ENCODE measurements around the gene BMP2K.
"Not testable (repeated sequence)": the region's sequence is repeated elsewhere in the genome, so short reads cannot be mapped to it uniquely, and the experiment has no call there.

BMP2K gene

GRCh38 chr4:78797777-78798284, 21.7 kb downstream of the BMP2K start:
- H3K36me3 Mint-ChIP-seq, result no peaks in the 10 kb centered on the region
- H3K4me3 Mint-ChIP-seq, result no peak overlapping the region
- ATAC-seq (no peak), DNase-seq (ENCODE audit: low spot score in 2 of 2) (no peak)
- no peak overlapping the region for H3K27ac Mint-ChIP-seq
- H3K4me1 Mint-ChIP-seq, result no peaks in the 10 kb centered on the region
- H3K9me3 Mint-ChIP-seq, result no peaks in the 10 kb centered on the region

DNA sequence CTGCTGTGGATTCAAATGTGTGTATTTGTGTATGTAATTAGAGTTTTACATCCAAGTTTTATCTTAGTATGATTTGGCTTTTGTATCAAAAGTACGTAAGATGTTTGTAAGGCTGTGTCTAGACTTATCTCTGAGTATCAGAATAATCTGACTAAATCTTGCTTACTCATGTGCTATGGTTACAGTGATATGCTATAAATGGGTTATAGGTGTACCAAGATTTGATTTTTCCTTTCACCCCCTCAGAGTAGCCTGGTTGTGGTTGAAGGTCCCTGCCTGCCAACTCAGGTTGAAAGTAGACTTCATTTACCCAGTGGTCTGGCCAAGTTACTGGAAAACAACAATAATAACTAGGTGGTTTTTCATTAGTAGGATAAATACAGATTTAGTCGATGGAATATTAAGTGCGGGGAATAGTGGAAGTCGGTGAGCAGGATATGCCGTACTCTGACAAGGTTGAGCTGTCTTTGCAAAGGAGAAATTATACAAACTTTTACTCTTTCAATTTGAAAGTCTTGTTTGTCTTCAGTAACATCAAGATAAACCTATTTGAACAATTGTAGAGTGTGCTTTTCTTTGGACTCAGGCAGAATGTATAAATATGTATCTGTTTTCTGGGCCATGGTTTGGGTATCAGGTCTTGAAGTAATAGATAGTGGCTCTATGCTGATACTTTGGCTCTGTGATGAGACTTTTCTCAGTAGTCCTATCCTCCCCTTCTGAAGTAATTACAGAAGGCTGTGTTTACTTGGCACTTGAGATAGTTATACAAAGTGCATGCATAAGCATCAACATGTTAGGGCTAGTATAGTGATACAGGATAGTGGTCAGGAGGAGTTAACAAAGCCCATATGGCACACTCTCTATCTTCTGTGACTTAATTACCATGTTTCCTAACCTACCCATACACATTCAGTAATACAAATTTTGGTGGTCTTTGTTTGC, 23.7 kb downstream of the BMP2K start:
- peak; percentile 51 for ATAC-seq
- no peak overlapping the region for H3K4me3 Mint-ChIP-seq
- no peaks in the 10 kb centered on the region for H3K4me1 Mint-ChIP-seq
- H3K27ac Mint-ChIP-seq, result no peak overlapping the region
- no peak for DNase-seq (ENCODE audit: low spot score in 2 of 2)
- H3K9me3 Mint-ChIP-seq, result no peaks in the 10 kb centered on the region
- H3K36me3 Mint-ChIP-seq, result no peaks in the 10 kb centered on the region

GRCh38 chr4:78800965-78801364, 24.8 kb downstream of the BMP2K start:
- no peaks in the 10 kb centered on the region for H3K9me3 Mint-ChIP-seq
- ATAC-seq (no peak), DNase-seq (ENCODE audit: low spot score in 2 of 2) (no peak)
- H3K27ac Mint-ChIP-seq, result no peak overlapping the region
- no peaks in the 10 kb centered on the region for H3K36me3 Mint-ChIP-seq
- H3K4me3 Mint-ChIP-seq, result no peak overlapping the region
- H3K4me1 Mint-ChIP-seq, result no peaks in the 10 kb centered on the region

DNA sequence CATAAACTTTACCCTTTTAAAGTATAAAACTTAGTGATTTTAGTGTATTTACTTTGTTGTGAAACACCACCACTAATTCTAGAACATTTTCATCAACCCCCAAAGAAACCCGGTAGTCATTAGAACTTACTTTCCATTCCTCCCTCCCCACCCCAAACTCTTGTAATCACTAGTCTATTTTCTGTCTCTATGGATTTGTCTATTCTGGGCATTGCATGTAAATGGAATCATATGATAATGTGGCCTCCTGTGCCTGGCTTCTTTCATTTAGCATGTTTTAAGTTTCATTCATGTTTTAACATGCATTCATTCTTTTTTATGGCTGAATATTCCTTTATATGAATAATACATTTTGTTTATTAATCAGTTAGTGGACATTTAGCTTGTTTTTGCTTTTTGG, 27.8 kb downstream of the BMP2K start:
- Mint-ChIP-seq H3K9me3 (no peaks in the 10 kb centered on the region), H3K4me1 (no peaks in the 10 kb centered on the region), H3K36me3 (no peaks in the 10 kb centered on the region), H3K4me3 (no peak overlapping the region), H3K27ac (no peak overlapping the region)
- ATAC-seq (no peak), DNase-seq (ENCODE audit: low spot score in 2 of 2) (no peak)

DNA sequence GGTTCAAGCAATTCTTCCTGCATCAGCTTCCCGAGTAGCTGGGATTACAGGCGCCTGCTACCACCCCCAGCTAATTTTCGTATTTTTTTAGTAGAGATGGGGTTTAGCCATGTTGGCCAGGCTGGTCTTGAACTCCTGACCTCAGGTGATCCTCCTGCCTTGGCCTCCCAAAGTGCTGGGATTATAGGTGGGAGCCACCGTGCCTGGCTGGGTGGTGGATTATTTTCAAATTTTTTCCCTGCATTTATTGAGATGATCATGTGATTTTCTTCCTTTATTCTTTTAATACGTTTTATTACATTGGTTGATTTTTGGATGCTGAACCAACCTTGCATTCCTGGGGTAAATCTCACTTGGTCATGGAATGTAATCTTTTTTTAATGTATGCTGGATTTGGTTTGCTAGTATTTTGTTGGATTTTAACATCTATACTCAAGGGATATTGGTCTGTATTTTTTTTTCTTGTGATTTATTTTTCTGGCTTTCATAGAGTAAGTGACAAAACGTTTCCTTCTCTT, 30.9 kb downstream of the BMP2K start:
- DNase-seq (ENCODE audit: low spot score in 2 of 2) (no peak), ATAC-seq (no peak)
- Mint-ChIP-seq H3K27ac (no peak overlapping the region), H3K9me3 (no peaks in the 10 kb centered on the region), H3K36me3 (no peaks in the 10 kb centered on the region), H3K4me1 (no peaks in the 10 kb centered on the region), H3K4me3 (no peak overlapping the region)

DNA sequence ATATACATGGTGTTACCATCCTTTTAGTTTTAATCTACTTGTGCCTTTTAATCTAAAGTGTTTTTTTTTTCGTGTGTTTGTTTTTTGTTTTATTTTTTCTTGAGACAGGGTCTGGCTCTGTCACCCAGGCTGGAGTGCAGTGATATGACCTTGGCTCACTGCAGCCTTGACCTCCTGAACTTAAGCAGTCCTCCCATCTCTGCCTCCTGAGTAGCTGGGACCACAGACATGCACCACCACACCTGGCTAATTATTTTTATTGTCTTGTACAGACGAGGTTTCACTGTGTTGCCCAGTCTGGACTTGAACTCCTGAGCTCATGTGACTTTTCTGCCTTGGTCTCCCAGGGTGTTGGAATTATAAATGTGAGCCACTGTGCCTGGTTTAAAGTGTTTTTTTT, 33.1 kb downstream of the BMP2K start:
- Mint-ChIP-seq H3K27ac (no peak overlapping the region), H3K4me1 (no peaks in the 10 kb centered on the region), H3K36me3 (no peaks in the 10 kb centered on the region), H3K9me3 (no peaks in the 10 kb centered on the region), H3K4me3 (no peak overlapping the region)
- DNase-seq (ENCODE audit: low spot score in 2 of 2) (no peak), ATAC-seq (no peak)

- Mint-ChIP-seq H3K4me3 (no peak overlapping the region), H3K27ac (no peak overlapping the region), H3K9me3 (no peaks in the 10 kb centered on the region), H3K36me3 (no peaks in the 10 kb centered on the region), H3K4me1 (no peaks in the 10 kb centered on the region)
- DNase-seq (ENCODE audit: low spot score in 2 of 2), result no peak
- no peak for ATAC-seq
These were observed 34.0 kb downstream of the BMP2K start for GRCh38 chr4:78809928-78810835.

GRCh38 chr4:78811034-78811433, 34.9 kb downstream of the BMP2K start:
- DNase-seq (ENCODE audit: low spot score in 2 of 2) (no peak), ATAC-seq (no peak)
- H3K36me3 Mint-ChIP-seq, result no peaks in the 10 kb centered on the region
- no peaks in the 10 kb centered on the region for H3K4me1 Mint-ChIP-seq
- no peak overlapping the region for H3K27ac Mint-ChIP-seq
- no peak overlapping the region for H3K4me3 Mint-ChIP-seq
- H3K9me3 Mint-ChIP-seq, result no peaks in the 10 kb centered on the region

DNA sequence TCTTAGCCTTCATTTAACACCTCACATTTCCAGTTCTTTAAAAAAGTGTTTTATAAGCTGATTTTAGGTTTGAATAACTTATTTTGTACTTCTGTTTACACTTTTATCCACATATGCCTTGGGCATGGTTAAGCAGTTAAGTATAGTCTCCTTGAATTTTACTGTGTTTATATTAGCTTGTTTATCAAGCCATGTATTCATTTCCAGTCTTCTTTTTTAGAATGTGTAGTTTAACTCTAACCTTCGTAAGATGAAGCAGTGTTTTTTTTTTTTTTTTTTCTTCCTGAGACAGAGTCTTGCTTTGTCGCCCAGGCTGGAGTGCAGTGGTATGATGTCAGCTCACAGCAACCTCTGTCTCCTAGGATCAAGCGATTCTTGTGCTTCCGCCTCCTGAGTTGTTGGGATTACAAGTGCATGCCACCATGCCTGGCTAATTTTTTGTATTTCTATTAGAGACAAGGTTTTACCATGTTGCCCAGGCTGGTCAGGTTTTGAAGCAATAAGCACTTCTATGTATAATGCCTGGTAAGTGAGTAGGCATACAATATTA, 42.5 kb downstream of the BMP2K start:
- Mint-ChIP-seq H3K36me3 (no peaks in the 10 kb centered on the region), H3K4me3 (no peak overlapping the region), H3K9me3 (no peaks in the 10 kb centered on the region), H3K4me1 (no peaks in the 10 kb centered on the region), H3K27ac (no peak overlapping the region)
- ATAC-seq (no peak), DNase-seq (ENCODE audit: low spot score in 2 of 2) (no peak)

GRCh38 chr4:78824001-78824400, 47.9 kb downstream of the BMP2K start:
- DNase-seq (ENCODE audit: low spot score in 2 of 2), result no peak
- Mint-ChIP-seq H3K4me3 (no peak overlapping the region), H3K27ac (no peak overlapping the region), H3K4me1 (no peaks in the 10 kb centered on the region), H3K9me3 (no peaks in the 10 kb centered on the region), H3K36me3 (peaks cover 10% of the 10 kb centered on the region)
- no peak for ATAC-seq

GRCh38 chr4:78827191-78827590, 51.0 kb downstream of the BMP2K start:
- no peaks in the 10 kb centered on the region for H3K9me3 Mint-ChIP-seq
- no peak overlapping the region for H3K4me3 Mint-ChIP-seq
- no peak for DNase-seq (ENCODE audit: low spot score in 2 of 2)
- no peak for ATAC-seq
- H3K27ac Mint-ChIP-seq, result no peak overlapping the region
- H3K4me1 Mint-ChIP-seq, result no peaks in the 10 kb centered on the region
- peaks cover 16% of the 10 kb centered on the region for H3K36me3 Mint-ChIP-seq

- Mint-ChIP-seq H3K9me3 (no peaks in the 10 kb centered on the region), H3K4me1 (no peaks in the 10 kb centered on the region), H3K36me3 (peaks cover 16% of the 10 kb centered on the region), H3K27ac (no peak overlapping the region), H3K4me3 (no peak overlapping the region)
- DNase-seq (ENCODE audit: low spot score in 2 of 2), result no peak
- ATAC-seq, result no peak
These were observed 53.1 kb downstream of the BMP2K start for GRCh38 chr4:78829296-78829695.

DNA sequence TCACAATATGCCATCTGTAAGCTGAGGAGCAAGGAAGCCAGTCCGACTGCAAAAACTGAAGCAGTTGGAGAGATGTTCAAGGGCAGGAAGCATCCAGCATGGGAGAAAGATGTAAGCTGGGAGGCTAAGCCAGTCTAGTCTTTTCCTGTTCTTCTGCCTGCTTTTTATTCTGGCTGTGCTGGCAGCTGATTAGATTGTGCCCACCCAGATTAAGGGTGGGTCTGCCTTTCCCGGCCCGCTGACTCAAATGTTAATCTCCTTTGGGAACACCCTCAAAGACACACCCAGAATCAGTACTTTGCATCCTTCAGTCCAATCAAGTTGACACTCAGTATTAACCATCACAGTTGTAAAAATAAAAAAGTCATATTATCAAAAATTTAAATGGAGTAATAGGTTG, 63.5 kb downstream of the BMP2K start:
- H3K36me3 Mint-ChIP-seq; H3K9me3 Mint-ChIP-seq; ATAC-seq; DNase-seq (ENCODE audit: low spot score in 2 of 2); H3K27ac Mint-ChIP-seq; H3K4me3 Mint-ChIP-seq; H3K4me1 Mint-ChIP-seq: not testable (repeated sequence)

- DNase-seq (ENCODE audit: low spot score in 2 of 2); H3K4me3 Mint-ChIP-seq; ATAC-seq; H3K36me3 Mint-ChIP-seq; H3K27ac Mint-ChIP-seq; H3K4me1 Mint-ChIP-seq; H3K9me3 Mint-ChIP-seq: not testable (repeated sequence)
These were observed 64.1 kb downstream of the BMP2K start for GRCh38 chr4:78840286-78840685.

- H3K4me3 Mint-ChIP-seq, result no peak overlapping the region
- no peak for ATAC-seq
- no peaks in the 10 kb centered on the region for H3K9me3 Mint-ChIP-seq
- no peak for DNase-seq (ENCODE audit: low spot score in 2 of 2)
- peaks cover 6% of the 10 kb centered on the region for H3K36me3 Mint-ChIP-seq
- H3K4me1 Mint-ChIP-seq, result no peaks in the 10 kb centered on the region
- no peak overlapping the region for H3K27ac Mint-ChIP-seq
These were observed 69.3 kb downstream of the BMP2K start for GRCh38 chr4:78845472-78845871.

All from stimulated activated effector memory CD8-positive, alpha-beta T cell treated with anti-CD3 and anti-CD28 coated beads, Interleukin-12 subunit alpha, Interleukin-12 subunit beta, amount 100 ng/mL, for 72 hours (primary cell).